DMS 273 (cell line): ENCODE results near the gene RDH5.

Source experiments
- DNase-seq: peaks from one replicate; lab custom pipeline; 2025; ENCODE audit not compliant: unreplicated experiment; lab: John Stamatoyannopoulos, UW

The RDH5 gene, protein sequence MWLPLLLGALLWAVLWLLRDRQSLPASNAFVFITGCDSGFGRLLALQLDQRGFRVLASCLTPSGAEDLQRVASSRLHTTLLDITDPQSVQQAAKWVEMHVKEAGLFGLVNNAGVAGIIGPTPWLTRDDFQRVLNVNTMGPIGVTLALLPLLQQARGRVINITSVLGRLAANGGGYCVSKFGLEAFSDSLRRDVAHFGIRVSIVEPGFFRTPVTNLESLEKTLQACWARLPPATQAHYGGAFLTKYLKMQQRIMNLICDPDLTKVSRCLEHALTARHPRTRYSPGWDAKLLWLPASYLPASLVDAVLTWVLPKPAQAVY

DNA sequence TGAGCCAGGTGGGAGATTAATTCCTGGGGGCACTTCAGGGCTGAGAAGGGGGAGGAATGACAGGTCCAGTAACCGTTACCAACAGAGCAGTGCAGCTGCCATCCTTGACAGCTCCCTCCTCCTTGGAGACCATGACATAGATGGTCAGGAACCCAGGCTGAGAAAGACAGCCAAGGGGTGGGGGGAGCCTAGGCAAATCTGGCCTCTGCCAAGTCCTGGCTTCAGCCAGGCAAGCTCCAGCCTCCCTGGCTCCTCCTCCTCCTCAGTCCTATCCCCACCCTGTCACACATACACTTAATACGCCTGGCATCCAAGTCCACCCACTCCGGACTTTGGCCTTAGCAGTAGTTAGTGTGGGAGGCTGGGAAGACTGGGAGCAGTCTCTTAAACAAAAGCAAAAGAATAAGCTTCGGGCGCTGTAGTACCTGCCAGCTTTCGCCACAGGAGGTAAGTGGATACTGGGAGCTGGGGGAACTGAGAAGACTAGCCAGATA, at the start of gene RDH5:
TSS of gene RDH5 (plus strand) at position 323 of the 494 bp plus-strand sequence. CDS start 792 bp downstream, outside the sequence.
- DNase-seq = peak; percentile 85

DNA sequence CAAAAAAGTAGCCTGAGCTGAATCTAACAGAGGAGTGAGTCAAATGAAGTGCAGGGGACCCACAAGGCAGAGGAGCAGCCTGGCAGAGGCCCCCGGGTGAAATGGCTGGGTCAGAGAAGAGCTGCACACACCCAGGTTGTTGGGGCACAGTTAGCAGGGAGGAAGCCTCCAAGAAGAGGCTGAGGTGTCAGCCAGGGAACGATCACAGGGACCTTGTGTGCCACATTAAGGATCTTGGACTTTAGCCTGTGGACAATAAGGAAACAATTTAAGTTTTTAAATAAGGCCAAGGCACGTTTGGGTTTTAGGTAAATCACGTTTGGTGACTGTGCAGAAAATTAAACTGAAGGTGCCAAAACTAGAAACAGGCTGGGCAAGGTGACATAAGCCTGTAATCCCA, 48.4 kb upstream of the RDH5 start:
- no peak for DNase-seq

DNA sequence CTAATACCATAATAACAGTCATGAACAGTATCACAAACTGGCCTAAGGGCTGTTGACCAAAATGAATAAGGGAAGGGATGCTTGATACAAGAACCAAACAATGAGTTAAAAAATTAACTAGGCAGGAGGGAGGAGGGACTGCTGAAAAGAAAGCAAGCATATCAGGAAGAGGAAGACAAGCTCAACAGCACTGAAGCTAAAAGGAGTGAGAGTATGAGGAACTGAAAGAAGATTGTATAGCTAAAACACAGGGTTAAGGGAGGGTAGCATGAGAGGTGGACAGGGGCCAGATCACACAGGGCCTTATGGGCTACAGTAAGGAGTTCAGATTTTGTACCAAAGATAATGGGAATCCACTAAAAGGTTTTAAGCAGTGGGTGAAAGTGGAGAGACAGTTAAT, 46.6 kb upstream of the RDH5 start:
- no peak for DNase-seq

DNA sequence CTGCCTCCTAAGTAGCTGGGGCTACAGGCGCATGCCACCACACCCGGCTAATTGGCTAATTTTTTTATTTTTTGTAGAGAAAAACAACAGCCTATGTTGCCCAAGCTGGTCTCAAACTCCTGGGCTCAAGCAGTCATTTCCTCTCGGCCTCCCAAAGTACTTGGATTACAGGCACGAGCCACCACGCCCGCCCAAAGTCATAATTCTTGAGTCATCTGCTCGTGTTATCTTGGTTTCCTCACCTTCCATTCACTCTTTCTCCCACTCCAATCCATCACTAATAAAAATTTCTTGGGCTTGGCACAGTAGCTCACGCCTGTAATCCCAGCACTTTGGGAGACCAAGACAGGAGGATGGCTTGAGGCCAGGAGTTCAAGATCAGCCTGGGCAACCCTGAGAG, 44.5 kb upstream of the RDH5 start:
- no peak for DNase-seq

DNA sequence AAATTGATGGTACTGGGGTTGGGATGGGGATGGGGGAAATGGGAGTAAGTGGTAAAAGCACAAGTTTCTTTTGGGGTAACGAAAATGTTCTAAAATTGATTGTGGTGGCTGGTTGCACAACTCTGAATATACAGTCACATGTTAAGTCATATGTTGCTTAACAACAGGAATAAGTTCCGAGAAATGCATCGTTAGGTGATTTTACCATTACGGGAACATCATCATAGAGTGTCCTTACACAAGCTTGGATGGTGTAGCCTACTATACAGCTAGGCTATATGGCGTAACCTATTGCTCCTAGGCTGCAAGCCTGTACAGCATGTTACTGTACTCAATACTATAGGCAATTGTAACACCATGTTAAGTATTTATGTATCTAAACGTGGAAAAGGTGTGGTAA, 43.5 kb upstream of the RDH5 start:
- DNase-seq = no peak

DNA sequence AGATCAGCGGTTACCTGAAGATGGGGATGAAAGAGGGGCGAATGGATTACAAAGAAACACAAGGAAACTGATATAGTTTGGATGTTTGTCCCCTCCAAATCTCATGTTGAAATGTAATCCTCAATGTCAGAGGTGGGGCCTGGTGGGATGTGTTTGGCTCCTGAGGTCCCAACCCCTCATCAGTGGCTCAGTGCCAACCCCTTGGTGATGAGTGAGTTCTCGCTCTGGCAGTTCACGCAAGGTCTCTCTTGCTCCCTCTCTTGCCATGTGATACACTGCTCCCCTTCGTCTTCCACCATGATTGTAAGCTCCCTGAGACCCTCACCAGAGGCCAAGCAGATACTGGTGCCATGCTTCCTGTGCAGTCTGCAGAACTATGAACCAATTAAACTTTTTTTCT, 40.5 kb upstream of the RDH5 start:
- no peak for DNase-seq

DNA sequence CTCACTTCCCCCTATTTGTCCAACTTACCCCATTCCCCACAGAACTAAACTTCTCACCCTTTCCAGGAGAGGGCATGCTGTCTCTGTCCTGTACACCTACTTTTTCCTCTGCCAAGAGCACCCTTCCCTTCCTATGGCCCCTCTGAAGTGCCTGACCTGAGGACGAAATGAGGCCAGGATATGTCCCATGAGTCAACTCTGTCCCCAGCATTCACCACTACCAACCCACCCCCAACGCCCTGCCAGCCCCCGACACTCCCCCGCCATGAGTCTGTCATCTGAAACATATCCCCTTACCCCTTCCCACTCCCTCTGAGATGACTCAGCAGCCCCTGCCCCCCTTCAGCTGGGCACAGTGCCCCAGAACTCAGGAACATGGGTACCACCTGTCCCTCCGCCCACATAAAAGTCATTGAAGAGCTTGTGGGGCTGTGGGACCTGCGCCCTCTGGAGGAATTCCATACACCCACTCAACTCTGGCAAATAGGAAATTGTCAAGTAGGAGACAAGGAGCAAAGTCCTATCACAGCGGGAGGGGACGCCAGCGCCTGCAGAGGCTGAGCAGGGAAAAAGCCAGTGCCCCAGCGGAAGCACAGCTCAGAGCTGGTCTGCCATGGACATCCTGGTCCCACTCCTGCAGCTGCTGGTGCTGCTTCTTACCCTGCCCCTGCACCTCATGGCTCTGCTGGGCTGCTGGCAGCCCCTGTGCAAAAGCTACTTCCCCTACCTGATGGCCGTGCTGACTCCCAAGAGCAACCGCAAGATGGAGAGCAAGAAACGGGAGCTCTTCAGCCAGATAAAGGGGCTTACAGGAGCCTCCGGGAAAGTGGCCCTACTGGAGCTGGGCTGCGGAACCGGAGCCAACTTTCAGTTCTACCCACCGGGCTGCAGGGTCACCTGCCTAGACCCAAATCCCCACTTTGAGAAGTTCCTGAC, 38.8 kb upstream of the RDH5 start:
- peak; percentile 91 for DNase-seq

DNA sequence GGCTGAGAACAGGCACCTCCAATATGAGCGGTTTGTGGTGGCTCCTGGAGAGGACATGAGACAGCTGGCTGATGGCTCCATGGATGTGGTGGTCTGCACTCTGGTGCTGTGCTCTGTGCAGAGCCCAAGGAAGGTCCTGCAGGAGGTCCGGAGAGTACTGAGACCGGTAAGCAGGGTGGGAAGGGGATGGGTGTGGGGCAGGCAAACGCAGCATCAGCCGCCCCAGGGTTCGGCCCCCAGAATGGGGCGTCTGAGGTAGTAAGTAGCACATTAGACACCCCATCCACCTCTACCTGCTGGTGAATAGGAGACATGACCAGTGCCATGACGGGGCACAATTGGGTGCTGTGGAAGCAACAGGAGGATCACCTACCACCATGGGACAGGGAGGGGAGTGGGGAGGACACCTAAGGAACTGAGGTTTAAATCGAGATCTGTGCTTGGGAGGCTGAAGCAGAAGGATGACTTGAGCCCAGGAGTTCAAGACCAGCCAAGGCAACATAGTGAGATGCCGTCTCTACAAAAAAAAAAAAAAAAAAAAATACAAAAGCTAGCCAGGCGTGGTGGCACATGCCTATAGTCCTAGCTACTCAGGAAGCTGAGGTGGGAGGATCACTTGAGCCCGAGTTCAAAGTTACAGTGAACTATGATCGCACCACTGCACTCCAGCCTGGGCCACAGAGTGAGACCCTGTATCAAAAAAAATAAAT, 38.0 kb upstream of the RDH5 start:
- DNase-seq = peak; percentile 51

DNA sequence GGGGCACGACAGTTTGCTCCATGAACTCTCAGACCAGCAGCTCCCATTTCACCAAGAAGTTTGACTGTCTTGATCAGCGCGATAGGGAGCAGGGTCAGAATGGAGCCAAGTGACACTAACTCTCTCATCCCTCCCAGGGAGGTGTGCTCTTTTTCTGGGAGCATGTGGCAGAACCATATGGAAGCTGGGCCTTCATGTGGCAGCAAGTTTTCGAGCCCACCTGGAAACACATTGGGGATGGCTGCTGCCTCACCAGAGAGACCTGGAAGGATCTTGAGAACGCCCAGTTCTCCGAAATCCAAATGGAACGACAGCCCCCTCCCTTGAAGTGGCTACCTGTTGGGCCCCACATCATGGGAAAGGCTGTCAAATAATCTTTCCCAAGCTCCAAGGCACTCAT, 36.5 kb upstream of the RDH5 start:
- no peak for DNase-seq

DNA sequence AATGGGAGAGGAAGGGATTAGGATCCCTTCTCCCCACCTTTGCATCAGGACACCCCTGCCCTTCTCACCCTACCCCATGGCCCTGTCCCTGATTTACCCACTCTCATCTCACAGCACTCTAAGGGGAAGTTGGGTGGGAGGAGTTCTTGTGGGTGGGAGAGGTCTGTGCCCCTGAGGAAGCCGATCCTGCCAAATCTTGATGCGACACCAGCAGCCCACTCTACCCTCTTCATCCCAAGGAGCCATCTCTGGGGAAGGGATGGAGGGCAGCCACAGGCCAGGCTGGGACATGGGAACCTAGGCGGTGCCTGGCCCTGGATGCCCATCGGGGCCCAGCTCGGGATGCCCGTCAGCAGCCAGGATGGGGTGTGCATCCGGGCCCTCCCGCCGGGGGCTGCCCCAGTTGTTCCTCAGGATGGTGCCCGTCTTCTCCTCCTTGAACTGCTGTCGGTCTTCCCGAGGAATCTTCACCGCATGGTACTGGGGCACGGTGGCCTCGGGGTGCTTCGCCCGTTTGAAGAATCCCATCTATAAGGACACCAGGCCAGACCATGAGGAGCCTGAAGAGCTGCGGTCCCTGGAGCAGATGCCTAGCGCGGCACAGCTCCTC, 35.3 kb upstream of the RDH5 start:
- no peak for DNase-seq

DNA sequence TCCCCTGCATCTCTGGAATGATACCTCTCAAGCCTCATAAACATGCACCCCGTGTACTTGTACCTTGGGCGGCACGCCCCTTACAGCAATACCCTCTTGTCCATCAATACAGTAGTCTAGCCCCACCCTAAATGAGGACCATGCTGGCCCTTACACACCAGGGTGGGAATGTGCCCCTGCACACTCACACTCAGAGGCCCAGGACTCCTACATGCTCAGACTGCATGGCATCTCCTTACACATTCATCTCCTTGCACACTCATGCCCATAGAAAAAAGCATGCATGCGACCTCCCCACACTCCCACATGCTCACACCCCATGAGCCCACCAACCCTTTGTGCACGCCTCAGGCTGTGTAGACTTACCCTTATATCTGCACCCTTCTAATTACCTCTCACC, 34.5 kb upstream of the RDH5 start:
- DNase-seq = no peak

DNA sequence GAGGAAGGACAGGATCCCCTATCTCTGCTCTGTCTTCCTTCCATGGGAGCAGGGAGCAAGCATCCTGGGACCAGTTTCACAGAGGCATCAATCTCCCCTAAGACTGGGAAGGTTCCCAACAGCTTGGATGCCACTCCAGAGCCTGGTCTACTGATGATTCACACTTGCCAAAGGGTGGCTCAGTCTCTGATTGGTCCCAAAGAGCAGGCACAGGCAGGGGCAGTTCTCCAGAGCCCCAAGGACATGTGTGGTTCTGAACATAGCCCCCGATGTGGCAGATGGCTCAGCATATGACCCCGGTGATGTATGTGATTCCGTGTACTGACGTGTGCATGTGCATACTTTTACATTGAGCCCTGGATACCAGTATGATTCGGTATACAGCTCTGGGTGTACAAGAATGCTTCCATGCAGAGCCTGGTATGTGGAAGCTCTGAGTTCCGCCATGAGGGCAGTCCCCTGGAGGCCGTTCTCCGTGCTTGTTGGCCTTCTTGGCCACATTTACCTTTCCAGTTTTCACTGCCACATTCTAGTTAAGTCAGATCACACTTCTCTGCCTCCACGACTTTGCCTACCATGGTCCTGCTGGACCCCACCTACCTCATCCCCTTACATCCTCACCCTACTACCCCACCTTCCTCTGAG, 33.7 kb upstream of the RDH5 start:
- DNase-seq = peak; percentile 16

DNA sequence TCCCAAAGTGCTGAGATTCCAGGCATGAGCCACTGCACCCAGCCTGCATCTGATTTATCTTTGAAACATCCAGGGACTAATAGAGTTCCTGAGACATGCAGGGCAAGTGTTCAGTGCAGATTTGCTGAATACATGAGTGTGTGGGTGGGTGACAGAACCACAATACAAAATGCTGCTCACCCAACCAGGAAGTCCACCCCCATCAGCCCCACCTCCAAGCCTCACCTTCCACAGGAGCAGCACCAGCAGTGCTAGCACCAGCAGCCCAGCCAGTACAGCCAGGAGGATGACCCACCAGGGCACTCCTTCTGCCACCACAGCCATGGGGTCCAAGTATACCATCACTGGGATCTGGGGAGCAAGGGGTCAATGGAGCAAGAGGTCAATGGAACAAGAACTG, 32.4 kb upstream of the RDH5 start:
- no peak for DNase-seq

DNA sequence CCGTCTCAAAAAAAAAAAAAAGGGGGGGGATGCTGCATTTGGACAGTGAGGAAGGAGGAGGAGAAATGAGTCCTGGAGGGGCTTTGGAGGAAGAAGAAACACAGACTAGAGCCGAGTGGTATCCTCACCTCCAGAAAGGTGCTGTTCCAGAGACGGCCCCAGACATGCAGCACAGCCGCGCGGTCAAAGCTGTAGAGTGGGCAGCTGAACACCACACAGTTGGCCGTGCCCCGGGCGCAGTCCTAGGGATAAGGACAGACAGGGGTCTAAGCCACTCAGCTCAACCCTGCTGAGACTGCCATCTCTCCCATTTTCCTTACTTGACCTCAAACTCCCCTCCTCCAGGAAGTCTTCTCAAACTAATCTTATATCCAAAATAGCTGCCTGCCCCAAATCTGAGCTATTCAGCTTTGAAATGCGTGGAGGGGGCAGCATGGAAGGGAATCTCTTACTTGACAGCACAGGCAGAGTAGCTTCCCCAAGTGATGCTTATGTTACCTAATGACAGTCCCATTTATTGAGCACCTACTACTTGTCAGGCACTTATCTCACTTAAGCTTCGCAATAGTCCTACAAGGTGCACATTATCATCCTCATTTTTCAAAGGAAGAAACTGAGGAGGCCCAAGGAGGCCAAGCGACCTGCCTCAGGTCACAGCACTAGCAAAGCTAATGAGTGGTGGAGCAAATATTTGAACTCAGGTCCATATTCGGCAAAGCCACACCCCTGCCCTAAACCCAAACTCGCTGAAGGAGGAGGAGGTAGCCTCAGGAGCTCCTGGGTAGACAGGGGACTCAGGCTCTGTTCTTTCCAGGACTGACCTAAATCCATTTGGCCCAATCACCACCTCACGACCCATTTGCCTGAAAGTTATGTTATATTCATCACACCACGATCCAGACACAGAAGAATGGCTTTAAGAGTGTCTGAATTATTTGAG, 31.2 kb upstream of the RDH5 start:
- DNase-seq = no peak

DNA sequence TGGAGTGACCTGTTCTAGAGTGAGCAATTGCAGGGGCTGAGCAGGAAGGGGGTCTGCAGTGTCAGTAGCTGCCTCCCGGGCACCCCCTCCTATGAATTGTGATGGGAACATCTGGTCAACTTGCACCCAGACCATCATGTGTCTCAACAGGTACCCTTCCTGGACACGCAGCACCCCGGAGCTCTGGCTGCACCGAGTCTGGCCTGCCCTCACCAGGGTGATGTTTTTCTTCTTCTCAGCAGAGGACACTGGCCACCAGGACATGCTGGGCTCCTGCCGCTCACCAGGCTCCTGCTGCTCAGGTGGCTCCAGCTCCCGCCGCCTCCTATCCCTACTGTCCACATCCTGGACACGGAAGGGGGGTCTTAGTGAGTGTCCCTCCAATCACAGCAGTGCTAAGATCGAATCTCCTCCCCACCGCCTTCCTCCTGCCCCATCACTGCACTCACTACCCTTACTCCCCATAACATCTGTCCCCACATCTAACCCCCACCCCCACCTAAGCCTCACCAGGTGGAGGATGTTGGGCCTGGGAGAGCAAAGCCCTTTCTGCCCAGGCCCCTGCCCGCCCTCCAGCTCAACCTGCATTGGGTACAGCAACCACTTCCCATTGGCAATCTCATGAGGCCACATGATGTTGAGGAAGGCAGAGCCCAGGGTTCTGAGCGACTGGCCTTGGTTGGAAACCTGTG, 27.4 kb upstream of the RDH5 start:
- DNase-seq = no peak

DNA sequence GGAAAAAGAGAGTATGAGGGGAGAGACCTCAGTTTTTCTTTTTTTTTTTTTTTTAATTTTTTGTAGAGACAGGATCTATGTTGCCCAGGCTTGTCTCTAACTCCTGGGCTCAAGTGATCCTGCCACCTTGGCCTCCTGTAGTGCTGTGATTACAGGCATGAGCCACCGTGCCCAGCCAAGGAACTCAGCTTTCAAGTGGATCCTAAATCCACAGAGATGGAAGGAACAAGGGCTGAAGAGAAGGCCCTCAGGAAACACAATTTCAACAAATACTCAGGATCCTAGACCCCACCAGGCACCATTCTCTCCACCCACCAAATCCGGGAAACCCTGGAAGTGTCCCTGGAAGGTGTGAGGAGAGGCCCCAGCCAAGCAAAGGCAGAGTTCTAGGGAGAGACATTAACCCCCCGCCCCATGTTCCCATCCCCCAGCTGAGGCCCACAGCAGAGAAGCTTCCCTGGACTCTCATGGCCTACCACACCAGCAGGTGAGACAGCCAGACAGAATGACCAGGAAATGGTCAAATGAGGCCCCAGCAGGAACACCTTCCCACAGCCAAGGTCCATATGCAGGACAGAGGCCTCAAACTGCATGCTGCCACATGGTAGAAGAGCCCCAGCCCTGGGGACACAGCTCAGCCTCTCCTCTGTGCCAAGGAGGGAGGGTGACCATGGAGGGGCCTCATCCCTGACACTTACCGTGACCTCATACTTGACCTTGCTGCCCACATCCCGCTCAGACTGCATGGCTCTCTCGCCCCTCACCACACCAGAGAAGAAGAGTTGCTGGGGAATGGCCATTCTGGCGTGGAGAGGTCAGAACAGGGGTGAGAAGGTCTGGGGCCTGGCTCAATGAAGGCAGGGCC, 26.6 kb upstream of the RDH5 start:
- no peak for DNase-seq

DNA sequence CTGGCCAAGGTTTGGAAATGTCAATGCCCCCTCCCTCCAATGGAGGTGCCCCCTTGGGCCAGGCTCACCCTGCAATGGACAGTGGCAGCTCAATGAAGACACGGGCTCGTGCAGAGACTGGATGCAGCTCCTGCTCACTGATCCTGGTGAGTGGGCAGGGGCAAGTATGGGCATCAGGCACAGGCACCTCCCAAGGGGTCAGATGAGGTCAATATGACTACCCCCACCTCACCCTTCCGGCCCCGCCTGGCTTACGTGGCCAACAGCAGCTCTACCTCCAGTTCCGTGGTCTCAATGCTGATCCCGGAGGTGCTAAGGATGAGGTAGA, 26.0 kb upstream of the RDH5 start:
- DNase-seq = no peak

DNA sequence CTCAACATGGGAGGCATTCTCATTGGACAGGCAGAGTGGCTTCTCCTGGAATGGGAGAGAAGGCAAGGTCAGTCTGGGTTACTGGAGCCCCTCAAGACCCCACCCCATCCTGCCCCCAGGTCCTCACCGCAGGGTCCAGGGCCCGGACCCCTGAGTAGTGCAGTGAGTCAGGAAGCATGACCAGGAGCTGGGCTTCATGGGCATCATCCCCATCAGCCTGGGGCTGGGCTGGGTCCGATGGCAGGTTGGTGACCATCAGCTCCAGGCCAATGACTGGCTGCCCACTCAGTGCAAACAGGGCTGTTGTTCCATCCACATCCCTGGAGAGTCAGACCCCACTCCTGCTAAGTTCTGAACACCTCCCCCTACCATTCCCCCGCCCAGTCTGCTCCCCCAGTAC, 25.5 kb upstream of the RDH5 start:
- DNase-seq = no peak
